HFF-Myc (cell line): ENCODE results near the gene CTNNA3.
"Not testable (repeated sequence)": the region's sequence is repeated elsewhere in the genome, so short reads cannot be mapped to it uniquely, and the experiment has no call there.

Experiments used
- DNase-seq: peaks from one replicate; pipeline ENCODE4 v3.0.0-alpha.2; 2011; ENCODE audit warnings: low read depth; ENCODE audit errors: extremely low read depth
- H3K4me3 ChIP-seq: replicated peaks from 2 replicates; pipeline ENCODE4 v1.5.1; 2011; ENCODE audit warnings: low read depth, mild to moderate bottlenecking, control low read depth, low read length
- TF ChIP-seq, protein P1 (sequence below): IDR thresholded peaks from 2 replicates; pipeline ENCODE4 v1.5.1; 2012; ENCODE audit warnings: mild to moderate bottlenecking, low read depth, low read length, control low read depth; ENCODE audit errors: missing control alignments

The CTNNA3 gene

DNA sequence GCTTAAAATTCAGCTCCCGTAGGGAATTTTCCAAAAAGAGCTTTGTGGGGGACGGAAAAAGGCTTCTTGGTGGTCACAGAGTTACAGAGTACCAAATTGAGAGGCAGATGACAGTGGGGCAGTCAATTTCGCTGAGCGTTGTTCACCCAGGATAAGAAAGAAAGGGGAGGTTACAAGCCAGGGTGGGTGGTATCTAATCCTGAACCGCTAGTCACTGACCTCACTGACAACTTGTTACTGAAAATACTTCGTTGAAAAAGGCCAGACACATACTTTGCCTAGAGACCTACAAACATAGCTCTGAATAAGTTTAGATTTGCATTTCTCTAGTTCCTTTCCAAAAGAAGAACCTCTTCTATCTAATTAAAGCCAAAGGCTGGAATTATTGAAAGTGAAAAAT lies at the start of gene CTNNA3:
Gene CTNNA3, minus strand, starts transcription at position 167 of the 400 bp plus-strand sequence.
- DNase-seq: no peak
- TF ChIP-seq, protein P1, sequence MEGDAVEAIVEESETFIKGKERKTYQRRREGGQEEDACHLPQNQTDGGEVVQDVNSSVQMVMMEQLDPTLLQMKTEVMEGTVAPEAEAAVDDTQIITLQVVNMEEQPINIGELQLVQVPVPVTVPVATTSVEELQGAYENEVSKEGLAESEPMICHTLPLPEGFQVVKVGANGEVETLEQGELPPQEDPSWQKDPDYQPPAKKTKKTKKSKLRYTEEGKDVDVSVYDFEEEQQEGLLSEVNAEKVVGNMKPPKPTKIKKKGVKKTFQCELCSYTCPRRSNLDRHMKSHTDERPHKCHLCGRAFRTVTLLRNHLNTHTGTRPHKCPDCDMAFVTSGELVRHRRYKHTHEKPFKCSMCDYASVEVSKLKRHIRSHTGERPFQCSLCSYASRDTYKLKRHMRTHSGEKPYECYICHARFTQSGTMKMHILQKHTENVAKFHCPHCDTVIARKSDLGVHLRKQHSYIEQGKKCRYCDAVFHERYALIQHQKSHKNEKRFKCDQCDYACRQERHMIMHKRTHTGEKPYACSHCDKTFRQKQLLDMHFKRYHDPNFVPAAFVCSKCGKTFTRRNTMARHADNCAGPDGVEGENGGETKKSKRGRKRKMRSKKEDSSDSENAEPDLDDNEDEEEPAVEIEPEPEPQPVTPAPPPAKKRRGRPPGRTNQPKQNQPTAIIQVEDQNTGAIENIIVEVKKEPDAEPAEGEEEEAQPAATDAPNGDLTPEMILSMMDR: no peak
- no peak within 1 kb of the TSS for H3K4me3 ChIP-seq

DNA sequence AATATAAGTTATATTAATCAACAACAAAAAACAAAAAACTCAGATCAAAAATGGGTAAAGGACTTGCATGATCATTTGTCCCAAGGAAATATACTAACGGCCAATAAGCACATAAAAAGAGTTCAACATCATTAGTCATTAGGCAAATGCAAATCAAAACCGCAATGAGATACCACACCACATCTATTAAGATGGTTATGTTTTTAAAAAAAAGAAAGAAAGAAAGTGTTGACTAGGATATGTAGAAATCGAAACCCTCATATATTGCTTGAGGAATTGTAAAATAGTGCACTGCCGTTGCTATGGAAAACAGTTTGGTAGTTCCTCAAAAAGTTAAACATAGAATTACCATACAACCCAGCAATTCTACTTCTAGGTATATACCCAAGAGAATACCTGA lies 39.4 kb upstream of the CTNNA3 start:
- no peak for DNase-seq
- TF ChIP-seq, protein P1: no peak
- no peak overlapping the region for H3K4me3 ChIP-seq

DNA sequence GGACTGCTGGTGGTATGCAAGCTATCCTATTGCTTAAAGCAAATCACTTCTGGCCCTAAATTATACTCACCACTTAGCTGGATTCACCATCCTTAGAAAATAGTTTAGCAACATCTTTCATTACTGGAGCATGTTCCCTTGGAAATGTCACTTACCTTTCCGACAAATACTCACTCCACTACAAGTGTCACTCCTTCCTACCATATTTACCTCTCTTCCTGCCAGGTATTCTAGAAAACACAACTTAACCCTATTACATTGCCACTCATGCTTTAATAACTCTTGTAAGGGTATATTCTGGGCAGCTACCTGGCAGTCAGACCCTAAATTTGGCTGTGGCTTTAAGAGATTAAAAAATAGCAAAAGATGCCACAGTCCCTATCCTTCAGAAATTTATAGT lies 37.5 kb upstream of the CTNNA3 start:
- H3K4me3 ChIP-seq: no peak overlapping the region
- TF ChIP-seq, protein P1: no peak
- no peak for DNase-seq

DNA sequence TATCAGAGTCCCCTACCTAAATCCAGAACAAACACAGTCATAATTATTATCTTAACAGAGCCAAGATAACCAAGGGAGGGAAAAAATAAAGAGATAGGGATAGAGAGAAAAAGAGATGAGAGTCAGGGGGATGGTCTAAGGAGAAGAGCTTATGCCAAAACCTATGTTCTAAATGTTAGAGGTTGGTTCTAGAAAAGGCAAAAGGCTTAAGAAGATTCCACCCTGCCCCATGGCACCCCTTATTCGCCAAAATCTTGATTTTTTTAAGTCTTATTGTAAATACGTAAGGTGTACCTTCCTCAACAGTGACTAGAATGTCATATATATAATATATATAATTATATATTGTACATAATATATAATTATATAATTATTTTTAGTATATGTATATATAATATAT lies 29.6 kb upstream of the CTNNA3 start:
- TF ChIP-seq, protein P1: no peak
- no peak overlapping the region for H3K4me3 ChIP-seq
- DNase-seq: no peak

DNA sequence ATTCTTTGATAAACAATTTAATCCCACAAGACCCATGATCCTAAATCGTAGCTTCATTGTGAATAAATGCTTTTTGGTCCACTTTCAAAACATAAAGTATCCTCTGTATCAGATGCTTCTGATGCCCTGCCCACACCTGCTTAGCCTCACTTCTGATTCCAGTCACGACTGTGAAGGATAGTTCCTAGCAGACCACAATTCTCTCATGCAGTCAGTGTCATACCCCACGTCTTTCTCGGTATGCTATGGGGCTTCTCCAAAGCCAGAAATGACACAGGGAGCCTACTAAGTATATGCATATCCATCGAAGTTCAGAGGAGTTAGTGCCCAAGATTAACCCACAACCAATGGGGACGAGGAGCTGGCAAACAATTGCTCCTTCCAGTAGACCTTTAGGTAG lies 27.6 kb upstream of the CTNNA3 start:
- no peak for DNase-seq

DNA sequence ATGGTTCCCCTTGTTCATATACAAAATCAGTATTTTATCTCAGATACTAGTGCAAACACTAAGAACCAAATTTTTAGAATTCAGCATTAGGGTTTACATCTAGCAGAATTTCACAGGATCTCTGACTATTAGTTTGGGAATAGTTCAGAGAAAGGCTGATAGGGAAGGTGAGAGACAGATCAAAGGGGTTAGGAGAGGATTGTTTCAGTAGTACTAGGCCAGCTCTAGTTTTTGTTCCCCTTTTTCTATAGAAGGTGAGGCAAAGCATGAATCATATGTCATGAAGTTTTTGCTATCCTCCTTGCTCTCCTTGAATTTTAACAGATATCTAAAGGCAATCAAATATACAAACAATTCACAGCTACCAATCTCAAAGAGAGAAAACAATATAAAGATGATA lies 26.1 kb upstream of the CTNNA3 start:
- TF ChIP-seq, protein P1: no peak
- DNase-seq: no peak

More for the DNA sequence above, 27.6 kb upstream of the CTNNA3 start:
- TF ChIP-seq, protein P1: no peak
- H3K4me3 ChIP-seq: no peak overlapping the region

DNA sequence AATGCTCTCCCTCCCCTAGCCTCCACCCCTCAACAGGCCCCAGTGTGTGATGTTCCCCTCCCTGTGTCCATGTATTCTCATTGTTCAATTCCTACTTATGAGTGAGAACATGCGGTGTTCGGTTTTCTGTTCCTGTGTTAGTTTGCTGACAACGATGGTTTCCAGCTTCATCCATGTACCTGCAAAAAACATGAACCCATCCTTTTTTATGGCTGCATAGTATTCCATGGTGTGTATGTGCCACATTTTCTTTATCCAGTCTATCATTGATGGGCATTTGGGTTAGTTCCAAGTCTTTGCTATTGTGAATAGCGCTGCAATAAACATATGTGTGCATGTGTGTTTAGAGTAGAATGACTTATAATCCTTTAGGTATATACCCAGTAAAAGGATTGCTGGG lies 20.5 kb upstream of the CTNNA3 start:
- not testable (repeated sequence) for DNase-seq, H3K4me3 ChIP-seq

More for the DNA sequence above, 26.1 kb upstream of the CTNNA3 start:
- H3K4me3 ChIP-seq: no peak overlapping the region
